Endometrium (tissue), 2 donors: ENCODE data around the gene GAPVD1.
A peak's percentile ranks its signal among the peaks of the same experiment; 100 is the strongest.
"Not testable (repeated sequence)": the region's sequence is repeated elsewhere in the genome, so short reads cannot be mapped to it uniquely, and the experiment has no call there.

Source experiments
- FAIRE-seq: peaks from 2 replicates; lab custom pipeline; 2012; peaks lifted over from hg19 to GRCh38; lab: Jason Lieb, UNC
- donor health status: control.
- donor health status: control.

Gene GAPVD1

GRCh38 chr9:125261501-125262293 is at the start of gene GAPVD1:
TSS of gene GAPVD1 (plus strand) at chr9:125261826. CDS start at chr9:125298922, 37,096 bp downstream.
- no peak for FAIRE-seq

GRCh38 chr9:125214186-125214585 is 47.4 kb upstream of the GAPVD1 start:
- no peak for FAIRE-seq

- FAIRE-seq: no peak
Measured at GRCh38 chr9:125218621-125219020, 43.0 kb upstream of the GAPVD1 start.

GRCh38 chr9:125224858-125225257 is 36.8 kb upstream of the GAPVD1 start:
- not testable (repeated sequence) for FAIRE-seq

GRCh38 chr9:125227761-125228160 is 33.9 kb upstream of the GAPVD1 start:
- FAIRE-seq: no peak

- FAIRE-seq: no peak
Measured at GRCh38 chr9:125233678-125234077, 27.9 kb upstream of the GAPVD1 start.

GRCh38 chr9:125234099-125234498 is 27.5 kb upstream of the GAPVD1 start:
- not testable (repeated sequence) for FAIRE-seq

GRCh38 chr9:125235804-125236519 is 25.7 kb upstream of the GAPVD1 start:
- no peak for FAIRE-seq

- not testable (repeated sequence) for FAIRE-seq
Measured at GRCh38 chr9:125236520-125237159, 25.0 kb upstream of the GAPVD1 start.

GRCh38 chr9:125238127-125238914 is 23.3 kb upstream of the GAPVD1 start:
- no peak for FAIRE-seq

- FAIRE-seq: no peak
Measured at GRCh38 chr9:125238915-125239446, 22.6 kb upstream of the GAPVD1 start.

GRCh38 chr9:125239631-125240597 is 21.7 kb upstream of the GAPVD1 start:
- FAIRE-seq: no peak

- no peak for FAIRE-seq
Measured at GRCh38 chr9:125240649-125240999, 21.0 kb upstream of the GAPVD1 start.

- FAIRE-seq: peak; percentile 96
Measured at GRCh38 chr9:125241000-125241862, 20.4 kb upstream of the GAPVD1 start, which contains the start of gene HSPA5. TSS of gene HSPA5 (minus strand) at chr9:125241343. CDS start at chr9:125241126, 217 bp downstream.

- no peak for FAIRE-seq
Measured at GRCh38 chr9:125241863-125242739, 19.5 kb upstream of the GAPVD1 start.

- no peak for FAIRE-seq
Measured at GRCh38 chr9:125243792-125244260, 17.8 kb upstream of the GAPVD1 start.

GRCh38 chr9:125246261-125246667 is 15.4 kb upstream of the GAPVD1 start:
- FAIRE-seq: no peak

- FAIRE-seq: no peak
Measured at GRCh38 chr9:125254231-125254630, 7.4 kb upstream of the GAPVD1 start.
